GM19238 (cell line): ENCODE results near the gene ALK.

Experiments
- DNase-seq: peaks from one replicate; pipeline ENCODE4 v3.0.0; 2011; ENCODE audit warnings: low spot score; ENCODE audit not compliant: insufficient read length

The ALK gene

DNA sequence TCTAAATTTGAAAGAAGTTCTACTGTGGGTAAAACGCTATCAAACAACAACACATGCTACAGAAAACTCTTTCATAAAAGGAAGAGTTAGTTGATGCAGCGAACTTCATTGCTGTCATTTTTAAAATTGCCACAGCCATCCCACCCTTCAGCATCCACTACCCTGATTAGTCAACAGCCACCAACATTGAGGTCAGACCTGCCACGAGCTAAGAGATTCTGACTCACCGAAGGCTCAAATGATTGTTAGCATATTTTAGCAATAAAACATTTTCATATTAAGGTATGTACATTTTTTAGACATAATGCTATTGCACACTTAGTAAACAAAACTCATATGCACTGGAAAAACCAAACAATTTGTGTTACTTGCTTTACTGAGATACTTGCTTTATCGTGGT lies 459.1 kb downstream of the ALK start:
- DNase-seq: no peak

DNA sequence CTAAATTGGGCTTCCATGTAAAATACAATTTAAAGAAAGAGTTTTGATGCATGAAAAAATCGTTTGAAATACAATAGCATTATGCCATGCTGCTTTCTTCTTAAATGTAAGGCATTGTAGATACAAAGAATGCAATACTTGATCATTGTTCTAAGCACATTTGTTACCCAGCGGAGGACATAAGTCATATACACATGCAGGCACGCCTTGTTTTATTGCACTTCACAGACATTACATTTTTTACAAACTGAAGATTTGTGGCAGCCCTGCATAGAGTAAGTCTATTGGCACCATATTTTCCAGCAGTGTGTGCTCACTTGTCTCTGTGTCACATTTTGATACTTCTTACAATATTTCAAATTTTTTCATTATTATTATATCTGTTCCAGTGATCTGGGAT lies 461.2 kb downstream of the ALK start:
- no peak for DNase-seq

DNA sequence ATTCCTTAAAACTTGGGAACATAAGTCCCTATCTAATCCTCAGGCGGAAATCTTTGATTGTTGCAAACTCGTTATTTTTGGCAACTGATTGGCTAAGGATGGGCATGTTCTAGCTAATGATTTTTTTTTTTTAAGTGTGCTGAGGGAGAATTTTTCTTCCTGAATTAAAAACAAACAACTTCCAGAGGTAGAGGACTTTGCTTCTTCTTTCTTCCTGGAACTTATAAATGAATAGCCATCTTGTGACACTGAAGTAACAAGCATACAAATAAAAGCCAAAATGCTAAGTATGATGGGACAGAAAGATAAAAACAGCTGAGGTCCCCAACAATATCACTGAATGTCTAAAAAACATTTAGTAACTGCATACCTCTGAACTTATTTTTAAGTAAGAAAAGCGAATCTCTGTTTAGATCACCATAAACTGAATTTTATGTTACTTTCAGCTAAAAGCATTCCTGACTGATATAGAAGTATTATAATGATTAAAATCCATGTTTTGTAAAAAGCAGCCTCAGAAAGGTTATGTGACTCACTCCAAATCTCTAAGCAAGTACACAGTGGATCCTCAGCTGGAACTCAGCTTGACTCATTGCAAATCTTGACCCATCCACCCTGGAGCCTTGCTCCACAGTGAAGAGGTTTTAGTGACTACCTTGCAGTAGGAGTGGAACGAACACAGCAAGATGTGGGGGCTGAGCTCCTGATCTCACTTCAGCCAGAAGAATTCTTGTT lies 461.8 kb downstream of the ALK start:
- DNase-seq: no peak

DNA sequence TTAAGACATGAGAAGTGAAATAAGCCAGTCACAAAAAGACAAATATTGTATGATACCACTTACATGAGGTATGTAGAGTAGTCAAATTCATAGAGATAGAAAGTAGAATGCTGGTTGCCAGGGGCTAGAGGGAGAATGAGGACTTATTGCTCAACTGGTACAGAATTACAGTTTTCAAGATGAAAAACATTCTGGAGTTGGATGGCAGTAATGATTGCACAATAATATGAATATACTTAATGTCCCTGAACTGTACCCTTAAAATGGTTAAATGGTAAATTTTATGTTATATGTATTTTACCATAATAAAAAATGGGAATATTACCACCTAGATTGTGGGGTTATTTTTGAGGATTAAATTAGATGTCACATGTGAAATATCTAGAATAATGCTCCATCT lies 465.0 kb downstream of the ALK start:
- DNase-seq: no peak

DNA sequence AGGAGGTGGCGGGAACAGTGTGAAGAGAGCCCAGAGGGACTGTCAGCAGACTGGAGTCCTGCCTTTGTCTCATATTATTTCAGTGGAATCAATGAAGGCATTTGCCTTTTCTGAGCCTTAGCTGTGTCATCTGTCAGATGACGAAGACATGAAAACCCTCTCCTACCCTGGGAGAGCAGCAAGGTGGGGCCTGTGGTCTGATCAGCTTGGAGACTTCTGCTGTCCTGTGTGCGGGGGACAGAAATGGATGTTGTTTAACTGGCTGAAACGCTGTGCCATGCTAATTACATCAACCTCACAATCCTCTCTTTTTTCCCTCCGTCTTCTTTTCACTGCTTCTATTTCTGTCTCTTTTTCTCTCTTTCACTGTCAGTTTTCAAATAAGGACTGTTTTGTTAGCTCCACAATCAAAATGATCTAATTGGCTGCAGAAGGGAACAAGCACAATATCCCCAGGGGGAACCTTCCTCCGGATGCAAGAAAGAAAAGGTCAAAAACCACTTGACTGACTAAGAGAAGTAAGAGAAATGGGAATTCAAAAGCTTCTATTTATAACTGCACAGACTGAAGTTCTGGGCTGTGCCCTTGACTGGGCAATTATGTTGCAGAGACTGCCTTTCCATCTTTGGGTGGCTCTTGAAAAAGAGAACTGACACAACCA lies 466.1 kb downstream of the ALK start:
- DNase-seq: no peak

DNA sequence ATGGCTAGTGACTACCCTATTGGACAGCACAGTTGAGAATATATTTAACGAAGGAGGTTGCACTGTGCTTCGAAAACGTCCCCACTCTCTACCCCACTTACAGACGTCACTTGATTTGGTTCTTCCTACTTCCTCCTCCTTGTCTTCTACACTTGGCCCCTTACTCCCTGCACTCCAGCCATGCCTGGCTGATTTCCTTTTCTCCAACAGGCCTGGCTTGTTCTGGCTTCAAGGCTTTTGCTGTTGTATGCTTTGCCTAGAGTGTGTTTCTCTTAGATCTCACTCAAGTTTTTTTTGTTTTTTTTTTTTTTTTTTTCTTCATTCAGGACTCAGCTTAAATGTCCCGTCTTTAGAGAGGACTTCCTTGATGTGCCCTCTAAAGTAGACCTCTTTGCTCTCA lies 469.4 kb downstream of the ALK start:
- DNase-seq: no peak

DNA sequence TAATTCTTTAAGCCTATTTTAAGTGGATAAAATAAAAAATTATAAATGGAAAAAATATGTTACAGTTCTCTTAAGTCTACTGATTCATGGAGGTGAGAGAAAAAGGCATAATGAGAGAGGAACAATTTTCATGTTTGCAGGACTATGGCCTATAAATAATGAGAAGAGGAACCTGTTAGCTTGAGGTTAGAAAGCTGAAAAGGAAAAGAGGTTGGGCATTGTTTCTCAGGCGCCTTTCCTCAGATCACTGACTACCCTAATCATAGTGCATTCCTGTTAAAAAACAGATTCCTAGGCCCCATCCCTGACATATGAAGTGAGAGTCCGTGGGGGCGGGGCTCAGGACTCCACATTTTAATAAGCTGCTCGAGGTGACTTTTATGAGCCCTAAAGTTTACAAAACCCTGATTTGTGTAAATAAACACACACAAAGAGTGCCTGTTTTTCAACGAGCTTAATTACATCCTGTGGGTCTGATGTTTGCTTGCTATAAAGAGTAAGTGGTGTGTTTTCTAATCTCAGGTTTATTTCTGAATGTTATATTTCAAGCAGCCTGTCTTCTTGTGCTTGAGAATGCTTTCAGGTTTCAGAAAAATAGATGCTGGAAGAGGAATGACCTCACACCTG lies 470.7 kb downstream of the ALK start:
- DNase-seq: no peak

DNA sequence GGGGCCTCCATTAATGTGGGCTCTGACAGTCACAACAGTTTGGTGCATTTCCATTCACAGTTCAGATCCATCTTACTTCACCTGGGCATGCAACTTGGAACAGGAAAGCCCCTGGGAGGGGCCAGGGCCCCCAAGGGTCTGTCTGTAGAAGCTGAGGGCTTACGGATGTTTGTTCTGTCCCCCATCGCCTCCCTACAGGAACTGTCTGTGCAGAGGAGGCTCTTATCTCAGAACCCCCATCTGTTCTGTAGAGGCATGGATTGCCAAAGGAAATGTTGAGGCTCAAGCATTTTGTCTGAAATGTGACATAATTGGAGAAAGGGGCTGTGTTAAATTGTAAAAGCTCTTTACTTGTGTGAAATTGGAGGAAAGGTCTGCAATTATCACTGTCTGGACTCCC lies 471.9 kb downstream of the ALK start:
- no peak for DNase-seq

DNA sequence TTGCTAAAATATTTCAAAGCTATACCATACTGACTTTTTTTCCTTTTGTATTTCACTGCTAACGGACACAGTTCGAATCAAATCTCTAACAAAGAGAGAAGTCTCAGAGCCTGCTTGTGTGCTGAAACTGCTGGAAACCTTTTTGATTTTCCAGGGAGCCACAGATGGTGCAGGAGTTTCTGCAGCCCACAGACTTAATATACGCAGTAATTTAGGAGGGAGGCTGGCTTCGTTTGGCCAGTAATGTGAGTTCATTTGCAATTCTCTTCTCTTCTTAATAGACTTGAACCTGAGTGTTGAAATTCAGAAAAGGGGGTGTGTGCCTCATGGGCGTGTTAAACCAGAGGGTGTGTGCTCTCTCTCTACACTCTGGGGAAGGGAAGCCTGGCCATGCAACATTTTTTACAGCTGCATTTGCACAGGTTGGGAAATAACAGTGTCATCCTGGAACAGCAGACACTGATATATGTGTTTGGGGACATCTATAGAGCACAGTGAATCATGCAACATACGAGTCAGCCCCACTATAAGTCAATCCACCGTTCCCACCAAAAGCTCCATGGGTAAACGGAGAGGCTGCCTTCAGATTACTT lies 473.2 kb downstream of the ALK start:
- DNase-seq: no peak

DNA sequence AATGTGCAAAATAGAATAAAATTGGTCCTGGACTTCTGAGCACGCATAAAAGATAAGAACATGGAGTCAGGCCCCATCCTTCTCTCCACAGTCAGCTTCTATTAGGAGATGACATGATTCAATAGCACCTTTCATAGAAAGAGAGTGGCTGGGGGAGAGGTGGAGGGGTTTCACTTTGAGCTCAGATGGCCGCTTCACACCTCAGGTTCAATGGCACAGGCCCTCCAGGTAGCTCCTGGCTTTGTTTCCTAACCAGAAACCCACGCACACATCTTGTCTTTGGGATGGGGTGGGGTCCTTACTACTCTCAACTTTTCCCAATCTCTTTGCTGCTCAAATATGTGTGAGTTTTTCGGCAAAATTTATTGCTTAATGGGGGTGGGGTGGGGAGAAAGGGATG lies 473.9 kb downstream of the ALK start:
- no peak for DNase-seq

DNA sequence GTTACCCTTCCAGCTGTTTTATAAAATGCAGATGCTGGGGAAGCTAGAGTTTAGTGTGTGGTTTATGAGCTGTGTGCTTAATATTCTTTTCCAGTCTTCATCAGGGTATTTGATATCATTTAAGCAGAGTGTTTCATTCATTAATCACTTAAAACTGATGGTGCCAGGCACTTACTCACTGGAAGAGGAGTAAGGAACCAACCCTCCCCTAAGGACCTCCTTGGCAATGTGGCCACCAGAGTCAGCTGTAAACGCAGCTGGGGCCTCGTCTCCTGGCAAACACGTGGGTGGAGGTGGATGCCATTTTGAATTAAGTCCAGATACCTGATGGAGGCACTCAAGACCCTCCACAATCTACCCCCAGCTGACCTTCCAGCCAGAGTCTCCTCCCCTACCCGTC lies 474.5 kb downstream of the ALK start:
- no peak for DNase-seq

DNA sequence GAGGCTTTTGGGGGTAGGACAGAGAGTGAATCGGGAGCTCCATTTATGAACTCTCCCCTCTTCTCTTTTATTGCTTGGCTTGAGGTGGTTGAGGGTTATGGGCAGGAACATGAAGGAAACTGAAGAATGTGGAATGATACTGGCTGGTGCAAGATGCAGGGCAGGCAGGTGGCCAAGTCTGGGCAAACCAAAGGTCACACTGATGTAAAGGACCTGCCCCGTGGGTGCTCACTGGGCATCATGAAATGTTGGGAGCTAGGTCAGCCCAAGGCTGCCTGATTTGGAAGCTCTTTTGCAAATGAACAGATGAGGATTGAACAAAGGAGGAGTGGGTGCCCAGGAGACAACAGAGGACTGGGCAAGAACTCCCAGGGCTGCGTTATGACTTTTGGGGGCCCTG lies 477.2 kb downstream of the ALK start:
- DNase-seq: no peak

DNA sequence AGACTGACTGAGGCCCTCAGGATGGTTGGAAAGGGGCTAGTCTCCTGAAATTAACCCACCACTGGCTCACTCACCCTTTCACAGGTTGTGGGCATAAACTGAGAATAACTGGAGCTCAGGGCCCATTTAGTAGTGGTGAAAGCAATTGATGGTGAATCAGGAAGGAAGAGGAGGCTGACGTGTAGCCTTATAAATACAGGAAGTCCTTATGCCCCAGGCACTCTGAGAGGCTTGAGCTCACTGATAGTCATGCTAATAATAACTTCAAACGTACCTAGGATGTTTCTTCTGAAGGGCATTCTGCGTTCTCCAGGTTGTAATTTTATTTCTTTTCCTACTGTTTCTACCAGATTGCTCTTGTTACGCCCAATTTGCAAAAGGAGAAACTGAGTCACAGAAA lies 477.8 kb downstream of the ALK start:
- DNase-seq: no peak

DNA sequence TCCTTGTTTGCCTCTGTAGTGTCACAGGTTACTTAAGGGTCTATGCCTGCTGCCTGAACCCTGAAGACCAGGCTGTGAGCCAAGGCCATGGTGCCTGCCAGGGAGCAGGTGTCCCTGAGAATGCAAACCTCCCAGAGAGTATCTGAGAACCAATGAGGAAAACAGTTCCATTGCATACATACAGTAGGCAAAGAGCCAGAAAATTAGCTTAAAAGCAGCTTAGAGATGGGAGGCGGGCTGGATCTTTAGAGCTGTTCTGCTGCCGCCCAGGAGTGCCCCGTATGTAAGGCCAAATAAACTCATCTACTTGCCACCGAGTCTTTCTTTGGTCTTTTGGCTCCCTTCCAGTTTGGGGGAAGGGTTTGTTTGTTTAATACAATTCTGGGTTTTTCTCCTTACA lies 478.2 kb downstream of the ALK start:
- DNase-seq: no peak

DNA sequence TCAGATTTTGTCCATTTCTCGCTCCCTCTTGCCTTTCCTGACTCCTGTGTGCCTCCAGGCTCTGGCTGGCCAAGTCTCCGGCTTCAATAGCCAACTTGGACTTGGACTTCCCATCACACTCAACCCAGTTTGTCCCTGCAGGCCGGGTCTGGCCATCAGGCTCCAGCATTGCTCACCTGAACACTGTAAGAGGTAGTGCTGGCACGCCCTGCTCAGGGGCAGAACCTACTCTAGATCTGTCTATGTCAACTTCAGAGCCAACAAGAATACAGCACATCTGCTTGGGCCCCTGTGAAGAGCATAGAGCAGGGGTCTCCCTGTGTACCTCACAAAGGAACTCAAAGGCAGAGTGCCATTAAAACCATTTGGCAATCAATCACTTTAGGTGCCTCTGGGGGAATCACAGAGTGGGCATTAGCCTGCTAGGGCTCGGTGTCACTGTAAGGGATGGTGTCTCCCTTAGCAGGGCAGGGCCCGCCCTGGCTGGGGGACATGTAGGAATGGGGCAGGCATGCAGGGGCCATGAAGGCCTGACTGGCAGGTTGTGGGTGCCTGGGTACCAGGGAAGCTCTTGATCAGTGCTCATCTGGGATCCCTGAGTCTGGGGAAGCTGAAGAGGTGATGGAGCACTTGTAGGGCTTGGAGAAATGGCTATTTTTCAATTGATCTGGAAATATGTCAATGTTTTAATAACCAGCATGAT lies 480.3 kb downstream of the ALK start:
- no peak for DNase-seq

DNA sequence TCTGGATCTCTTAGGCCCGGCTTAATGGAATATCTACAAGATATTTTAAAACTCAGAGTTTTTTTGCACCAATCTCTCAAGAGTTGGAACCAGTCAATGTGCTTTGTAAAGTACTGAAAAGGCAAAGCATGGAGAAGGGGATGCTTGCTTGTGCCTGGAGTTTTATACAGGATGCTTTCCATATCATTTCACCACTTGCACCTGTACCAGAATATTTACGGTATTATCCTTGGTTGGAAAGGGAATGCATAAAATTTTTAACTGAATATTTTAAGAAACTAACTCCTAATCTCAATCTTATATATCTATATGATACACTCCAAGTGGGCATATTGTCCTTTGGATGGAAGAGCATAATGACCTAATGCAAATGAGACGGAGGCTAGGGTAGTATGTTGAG lies 487.5 kb downstream of the ALK start:
- DNase-seq: no peak

DNA sequence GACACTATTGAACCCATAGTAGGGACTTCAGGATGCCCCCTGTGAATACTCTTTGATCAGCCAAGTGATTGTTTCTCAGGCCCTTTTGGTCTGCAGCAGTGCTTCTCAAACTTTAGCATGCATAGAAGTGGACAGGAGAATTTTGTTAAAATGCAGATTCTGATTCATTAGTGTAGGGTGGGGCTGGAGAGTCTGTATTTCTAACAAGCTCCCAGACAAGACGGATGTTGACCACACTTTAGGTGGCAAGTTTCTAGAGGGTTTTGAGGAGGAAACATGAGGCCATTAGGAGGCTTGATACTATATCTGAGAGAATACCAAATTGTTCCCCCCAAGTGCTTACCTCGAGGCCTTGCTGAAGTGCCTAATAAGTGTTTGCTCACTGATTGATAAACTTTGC lies 488.3 kb downstream of the ALK start:
- no peak for DNase-seq

DNA sequence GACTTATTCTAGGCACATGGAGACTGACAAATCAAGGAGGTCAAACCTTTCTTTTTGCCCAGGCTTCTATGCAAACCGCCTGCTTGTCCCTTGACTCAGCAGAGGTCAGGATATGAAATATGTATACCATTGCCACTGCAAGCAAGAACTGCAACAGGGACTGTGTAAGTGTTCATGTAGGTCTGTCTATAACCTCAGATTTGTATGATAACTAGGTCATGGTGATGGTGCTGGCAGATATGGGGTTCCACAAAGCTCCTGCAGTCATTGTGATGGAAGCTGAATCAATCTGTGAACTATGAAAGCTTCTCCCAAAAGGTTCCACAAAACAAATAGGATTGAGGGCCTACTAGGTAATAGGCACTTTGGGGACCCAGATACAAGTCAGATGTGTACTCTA lies 489.9 kb downstream of the ALK start:
- no peak for DNase-seq

DNA sequence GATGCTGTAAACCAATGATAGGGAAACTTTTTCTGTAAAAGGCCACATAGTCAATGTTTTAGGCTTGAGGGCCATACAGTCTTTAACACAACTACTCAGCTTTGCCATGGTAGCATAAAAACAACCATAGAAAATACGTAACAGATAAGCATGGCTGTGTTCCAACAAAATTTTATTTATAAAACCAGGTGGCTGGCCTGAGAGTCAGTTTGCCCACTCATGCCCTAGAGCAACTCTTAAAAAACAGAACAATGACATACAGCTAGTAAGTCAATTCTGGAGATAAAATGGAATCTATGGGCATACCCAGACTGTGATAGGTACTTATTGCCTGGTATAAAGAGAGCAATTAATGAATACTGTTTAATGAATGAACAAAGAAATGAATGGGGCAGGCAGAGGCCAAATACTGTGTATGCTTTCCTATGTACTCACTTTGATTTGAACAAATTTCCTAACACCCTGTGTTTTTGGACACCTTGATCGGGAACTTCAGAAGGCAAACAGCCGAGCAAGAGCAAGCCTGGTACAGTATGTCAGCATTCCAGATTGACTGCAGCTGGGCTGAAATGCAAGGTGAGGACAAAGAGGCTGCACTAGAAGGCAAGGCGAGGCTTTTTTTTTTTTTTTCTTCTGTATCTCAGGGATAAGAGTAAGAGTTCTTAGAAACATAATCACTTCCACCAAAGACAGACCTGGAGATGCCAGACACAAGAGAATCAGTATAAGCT lies 490.8 kb downstream of the ALK start:
- DNase-seq: no peak

DNA sequence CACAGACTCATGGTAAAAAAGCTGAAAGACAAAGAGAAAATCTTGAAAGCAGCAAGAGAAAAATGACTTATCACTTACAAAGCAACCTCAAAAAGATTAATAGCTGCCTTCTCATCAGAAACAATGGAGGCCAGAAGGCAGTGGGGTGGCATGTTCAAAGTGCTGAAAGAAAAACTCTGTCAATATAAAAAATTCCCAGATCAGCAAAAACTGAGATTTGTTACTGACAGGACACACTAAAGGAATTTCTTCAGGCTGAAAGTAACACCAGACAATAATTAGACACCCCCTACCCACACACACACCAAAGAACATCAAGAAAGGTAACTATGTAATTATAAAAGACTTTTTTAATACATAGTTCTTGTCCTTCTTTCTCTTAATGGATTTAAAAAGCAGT lies 495.0 kb downstream of the ALK start:
- DNase-seq: no peak

DNA sequence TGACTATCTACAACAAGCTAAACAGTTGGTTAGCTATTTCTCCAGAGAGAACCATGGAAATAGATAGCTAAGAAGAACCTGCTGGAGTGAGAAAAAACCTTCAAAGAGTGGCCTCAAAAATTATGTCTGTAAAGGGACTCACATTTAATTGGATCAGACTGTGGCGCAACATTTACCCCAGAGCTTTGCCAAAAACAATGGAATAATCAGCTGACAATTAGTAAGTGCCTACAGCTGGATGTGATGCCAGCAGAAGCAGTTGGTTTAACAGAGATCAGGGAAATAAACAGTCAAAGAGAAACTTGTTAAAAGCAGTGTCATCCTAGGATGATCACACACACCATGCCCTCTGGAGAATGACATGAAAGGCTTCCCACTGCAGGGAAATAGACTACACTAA lies 495.5 kb downstream of the ALK start:
- DNase-seq: no peak
